Stimulated activated naive CD8-positive, alpha-beta T cell treated with anti-CD3 and anti-CD28 coated beads, Interleukin-15, Interleukin-2, amounts not matched to agents 100 ng/mL and 50 ng/mL, for 24 hours (primary cell): ENCODE results near the gene PIWIL4.

Experiments used
- H3K27ac Mint-ChIP-seq: one replicate; pipeline ENCODE4 v1.8.0; 2021; ENCODE audit warnings: mild to moderate bottlenecking, mixed read lengths
- H3K27me3 Mint-ChIP-seq: one replicate; pipeline ENCODE4 v1.8.0; 2021; ENCODE audit warnings: mixed read lengths
- H3K36me3 Mint-ChIP-seq: one replicate; pipeline ENCODE4 v1.8.0; 2021; ENCODE audit warnings: low read depth, mixed read lengths
- H3K4me1 Mint-ChIP-seq: one replicate; pipeline ENCODE4 v1.8.0; 2021; ENCODE audit warnings: low read depth, mixed read lengths
- H3K4me3 Mint-ChIP-seq: one replicate; pipeline ENCODE4 v1.8.0; 2021; ENCODE audit warnings: mild to moderate bottlenecking, mixed read lengths
- H3K9me3 Mint-ChIP-seq: one replicate; pipeline ENCODE4 v1.8.0; 2021; ENCODE audit warnings: mixed read lengths

PIWIL4 gene

GRCh38 chr11:94669023-94669422, 101.9 kb downstream of the PIWIL4 start:
- Mint-ChIP-seq H3K9me3 (no peaks in the 10 kb centered on the region), H3K4me1 (no peaks in the 10 kb centered on the region), H3K27ac (no peak overlapping the region), H3K27me3 (no peaks in the 10 kb centered on the region), H3K4me3 (no peak overlapping the region), H3K36me3 (no peaks in the 10 kb centered on the region)
